ENCODE results near the gene DPCD.

- TF ChIP-seq CTCF (conservative IDR thresholded peaks at IDR 0.05 in 1 of 2, IDR thresholded peaks at IDR 0.05 in 1 of 2; ENCODE audit: low read depth in 1 of 2, low read length in 2 of 2): no peak
- no peak for TF ChIP-seq EZH2 (IDR thresholded peaks at IDR 0.05; ENCODE audit: low read length, missing control alignments)
Observed at GRCh38 chr10:101651336-101651735, 63.2 kb downstream of the DPCD start.

All from fibroblast of lung (primary cell).